Mesenchymal stem cell (in vitro differentiated cells and primary cell): ENCODE data around the gene ARHGAP44.
"Not testable (repeated sequence)": the region's sequence is repeated elsewhere in the genome, so short reads cannot be mapped to it uniquely, and the experiment has no call there.

Experiments
- DNase-seq: peaks from one replicate; pipeline ENCODE4 v3.0.0-alpha.2; 2013
- H2AFZ ChIP-seq: one replicate; pipeline ENCODE4 v1.6.1; 2013; ENCODE audit warnings: low read depth, mild to moderate bottlenecking, control low read depth, inconsistent platforms, low read length, moderate library complexity
- H2AK5ac ChIP-seq: 2 replicates; pipeline ENCODE4 v1.6.1; 2013; ENCODE audit warnings: low read length, moderate library complexity, mild to moderate bottlenecking, inconsistent platforms; ENCODE audit not compliant: severe bottlenecking
- H2BK120ac ChIP-seq: one replicate; pipeline ENCODE4 v1.6.1; 2013; ENCODE audit warnings: low read depth, mild to moderate bottlenecking, inconsistent platforms, low read length, moderate library complexity
- H2BK12ac ChIP-seq, 2 experiments: one replicate each; pipeline ENCODE4 v1.6.1; 2013; ENCODE audit warnings: inconsistent platforms in 2 of 2, low read length in 2 of 2, mild to moderate bottlenecking in 2 of 2, moderate library complexity in 2 of 2, control low read depth in 1 of 2
- H2BK15ac ChIP-seq: one replicate; pipeline ENCODE4 v1.6.1; 2013; ENCODE audit warnings: mild to moderate bottlenecking, low read depth, inconsistent platforms; ENCODE audit not compliant: poor library complexity, severe bottlenecking
- H2BK5ac ChIP-seq: 2 replicates; pipeline ENCODE4 v1.6.1; 2013; ENCODE audit warnings: low read depth, mild to moderate bottlenecking, low read length, control low read depth, inconsistent platforms; ENCODE audit not compliant: poor library complexity, severe bottlenecking
- H3K14ac ChIP-seq, 2 experiments: one replicate each; pipeline ENCODE4 v1.6.1; 2013; ENCODE audit warnings: inconsistent platforms in 2 of 2, low read length in 2 of 2, control low read depth in 1 of 2, mild to moderate bottlenecking in 1 of 2, moderate library complexity in 1 of 2
- H3K18ac ChIP-seq, 2 experiments: one replicate each; pipeline ENCODE4 v1.6.1; 2013; ENCODE audit warnings: inconsistent platforms in 2 of 2, low read length in 2 of 2, control low read depth in 1 of 2, low read depth in 1 of 2, mild to moderate bottlenecking in 1 of 2
- H3K23ac ChIP-seq, 2 experiments: one replicate each; pipeline ENCODE4 v1.6.1; 2013; ENCODE audit warnings: inconsistent platforms in 2 of 2, low read length in 2 of 2, mild to moderate bottlenecking in 2 of 2, moderate library complexity in 2 of 2, control low read depth in 1 of 2
- H3K27ac ChIP-seq: 2 replicates; pipeline ENCODE4 v1.5.1; 2013; ENCODE audit warnings: mild to moderate bottlenecking, moderate library complexity, low read length, control low read depth, inconsistent platforms; ENCODE audit not compliant: poor library complexity, severe bottlenecking
- H3K27me3 ChIP-seq, 2 experiments: 2 replicates each; pipeline versions ENCODE4 v1.6.1 to v1.7.0; 2013; ENCODE audit warnings: low read length in 2 of 2, mild to moderate bottlenecking in 2 of 2, moderate library complexity in 2 of 2, control low read depth in 1 of 2, inconsistent platforms in 1 of 2; ENCODE audit not compliant: control insufficient read depth in 1 of 2, insufficient read depth in 1 of 2
- H3K36me3 ChIP-seq, 2 experiments: 2 replicates each; pipeline versions ENCODE4 v1.6.1 to v1.7.0; 2013; ENCODE audit warnings: low read length in 2 of 2, control low read depth in 1 of 2, inconsistent platforms in 1 of 2, low read depth in 1 of 2, mild to moderate bottlenecking in 1 of 2; ENCODE audit not compliant: insufficient read depth in 2 of 2, control insufficient read depth in 1 of 2
- H3K4ac ChIP-seq, 2 experiments: one replicate each; pipeline ENCODE4 v1.6.1; 2013; ENCODE audit warnings: inconsistent platforms in 2 of 2, low read length in 2 of 2, mild to moderate bottlenecking in 2 of 2, moderate library complexity in 2 of 2, control low read depth in 1 of 2, low read depth in 1 of 2
- H3K4me1 ChIP-seq: 2 replicates; pipeline ENCODE4 v1.6.1; 2013; ENCODE audit warnings: low read depth, low read length, control low read depth; ENCODE audit not compliant: control insufficient read depth, insufficient read depth
- H3K4me2 ChIP-seq: 2 replicates; pipeline ENCODE4 v1.6.1; 2013; ENCODE audit warnings: low read length, mild to moderate bottlenecking, inconsistent platforms; ENCODE audit not compliant: poor library complexity, severe bottlenecking
- H3K4me3 ChIP-seq, 2 experiments: 2 replicates each; pipeline versions ENCODE4 v1.5.1 to v1.7.0; 2013; ENCODE audit warnings: low read length in 2 of 2, mild to moderate bottlenecking in 2 of 2, control low read depth in 1 of 2, low read depth in 1 of 2; ENCODE audit not compliant: insufficient read depth in 1 of 2
- H3K79me1 ChIP-seq: replicated peaks from 2 replicates; pipeline ENCODE4 v1.6.1; 2013; ENCODE audit warnings: mild to moderate bottlenecking, control low read depth, low read length, inconsistent platforms; ENCODE audit not compliant: poor library complexity, severe bottlenecking
- H3K9ac ChIP-seq: 2 replicates; pipeline ENCODE4 v1.7.0; 2013; ENCODE audit warnings: mild to moderate bottlenecking, low read length, moderate library complexity
- H3K9me3 ChIP-seq: 2 replicates; pipeline ENCODE4 v1.7.0; 2013; ENCODE audit warnings: mild to moderate bottlenecking, low read length; ENCODE audit not compliant: control insufficient read depth
- H4K8ac ChIP-seq: one replicate; pipeline ENCODE4 v1.6.1; 2013; ENCODE audit warnings: inconsistent platforms, mild to moderate bottlenecking, low read length, moderate library complexity
- H4K91ac ChIP-seq: one replicate; pipeline ENCODE4 v1.6.1; 2013; ENCODE audit warnings: mild to moderate bottlenecking, low read length, inconsistent platforms
- WGBS: methylation state at CpG from one replicate; pipeline ENCODE4 v1.1.7; 2013; ENCODE audit warnings: mixed read lengths; 5-methylcytosine and 5-hydroxymethylcytosine counted together

Gene ARHGAP44

GRCh38 chr17:12978787-12979186 lies 189.5 kb downstream of the ARHGAP44 start:
- H3K36me3 ChIP-seq: not testable (repeated sequence)
- WGBS: 93% methylated on average over 6 of the region's 6 CpGs

GRCh38 chr17:12979246-12979645 lies 189.9 kb downstream of the ARHGAP44 start:
- Histone ChIP-seq H3K4me2 (no peak overlapping the region), H3K23ac (no peak overlapping the region), H3K9me3 (no peaks in the 10 kb centered on the region), H4K8ac (no peak overlapping the region), H2BK120ac (no peak overlapping the region), H2AK5ac (no peak overlapping the region), H3K18ac (no peak overlapping the region), H3K27me3 (no peaks in the 10 kb centered on the region), H3K9ac (no peak overlapping the region), H3K4me3 (no peak overlapping the region), H3K79me1 (no peaks in the 10 kb centered on the region), H3K36me3 (no peaks in the 10 kb centered on the region), H2AFZ (no peak overlapping the region), H3K27ac (no peak overlapping the region), H2BK5ac (no peak overlapping the region), H4K91ac (no peak overlapping the region), H3K4me1 (peaks cover 5% of the 10 kb centered on the region), H2BK15ac (no peak overlapping the region), H3K14ac (no peak overlapping the region), H3K4ac (no peak overlapping the region), H2BK12ac (no peak overlapping the region)
- WGBS: 88% methylated on average over 5 of the region's 5 CpGs
- DNase-seq: no peak

More at GRCh38 chr17:12978787-12979186, 189.5 kb downstream of the ARHGAP44 start:
- H2BK15ac ChIP-seq, H3K14ac ChIP-seq, H4K8ac ChIP-seq, H3K23ac ChIP-seq, H3K79me1 ChIP-seq, H3K9me3 ChIP-seq, H2BK12ac ChIP-seq, H3K4me2 ChIP-seq, H3K27ac ChIP-seq, H3K4me1 ChIP-seq, H3K27me3 ChIP-seq, H4K91ac ChIP-seq, H3K18ac ChIP-seq, H3K4ac ChIP-seq, H2AK5ac ChIP-seq, H3K4me3 ChIP-seq, H3K9ac ChIP-seq, H2AFZ ChIP-seq, H2BK120ac ChIP-seq, DNase-seq, H2BK5ac ChIP-seq: not testable (repeated sequence)

GRCh38 chr17:12979826-12980500 lies 190.7 kb downstream of the ARHGAP44 start:
- DNase-seq: no peak
- Histone ChIP-seq H2BK5ac (no peak overlapping the region), H3K18ac (no peak overlapping the region), H2AK5ac (no peak overlapping the region), H3K4me3 (no peak overlapping the region), H3K9me3 (no peaks in the 10 kb centered on the region), H3K4ac (no peak overlapping the region), H4K91ac (no peak overlapping the region), H3K23ac (no peak overlapping the region), H2AFZ (no peak overlapping the region), H2BK120ac (no peak overlapping the region), H3K27ac (no peak overlapping the region), H2BK15ac (no peak overlapping the region), H3K14ac (no peak overlapping the region), H3K36me3 (no peaks in the 10 kb centered on the region), H3K4me1 (peaks cover 3% of the 10 kb centered on the region), H3K9ac (no peak overlapping the region), H3K4me2 (no peak overlapping the region), H3K27me3 (no peaks in the 10 kb centered on the region), H3K79me1 (no peaks in the 10 kb centered on the region), H4K8ac (no peak overlapping the region), H2BK12ac (no peak overlapping the region)
- 89% methylated on average over 12 of the region's 12 CpGs for WGBS

GRCh38 chr17:12982224-12982623 lies 192.9 kb downstream of the ARHGAP44 start:
- H2BK12ac ChIP-seq: no peak overlapping the region
- no peak overlapping the region for H3K9ac ChIP-seq
- H2AK5ac ChIP-seq: no peak overlapping the region
- no peak overlapping the region for H2AFZ ChIP-seq
- H3K4me2 ChIP-seq: no peak overlapping the region
- H4K8ac ChIP-seq: no peak overlapping the region
- H3K14ac ChIP-seq: peak overlapping the region in 1 of 2 experiments; percentile 36
- WGBS: 91% methylated on average over 6 of the region's 6 CpGs
- no peak overlapping the region for H3K23ac ChIP-seq
- no peak overlapping the region for H3K27ac ChIP-seq
- H2BK5ac ChIP-seq: no peak overlapping the region
- peaks cover 6% of the 10 kb centered on the region for H3K4me1 ChIP-seq
- H3K4ac ChIP-seq: no peak overlapping the region
- H3K27me3 ChIP-seq: no peaks in the 10 kb centered on the region
- no peaks in the 10 kb centered on the region for H3K9me3 ChIP-seq
- H4K91ac ChIP-seq: no peak overlapping the region
- DNase-seq: no peak
- H3K79me1 ChIP-seq: no peaks in the 10 kb centered on the region
- no peak overlapping the region for H3K18ac ChIP-seq
- no peak overlapping the region for H2BK15ac ChIP-seq
- H2BK120ac ChIP-seq: no peak overlapping the region
- H3K36me3 ChIP-seq: no peaks in the 10 kb centered on the region
- H3K4me3 ChIP-seq: no peak overlapping the region
